ENCODE measurements around the gene NAGLU.

- TF ChIP-seq POLR2AphosphoS5 (IDR thresholded peaks at IDR 0.05; ENCODE audit: low read depth, low read length) (no peak), POLR2A (IDR thresholded peaks at IDR 0.05; ENCODE audit: low read depth, low read length) (no peak), SPI1 (IDR thresholded peaks at IDR 0.05; ENCODE audit: low read depth, low read length) (no peak), TAF1 (IDR thresholded peaks at IDR 0.05; ENCODE audit: low read depth, low read length) (no peak), PAX5 (IDR thresholded peaks at IDR 0.05; ENCODE audit: insufficient read depth, low read length, severe bottlenecking) (no peak)
Observed at GRCh38 chr17:42529061-42529460, 7.0 kb upstream of the NAGLU start.
